Aorta (tissue), 5 donors: ENCODE results near the gene APCS. TPM values are rescaled to one million over a fixed set of nuclear protein-coding genes. Genes with fewer than 3 reads are reported as not detected.
A peak's percentile ranks its signal among the peaks of the same experiment; 100 is the strongest.

Experiments
- ATAC-seq: fragments of 200-7000 bp; cut with Tn5 transposase; one replicate; pipeline ENCODE4 v1.9.1; 2022; ENCODE audit warnings: moderate library complexity; ENCODE audit not compliant: low FRiP score
- DNase-seq, 2 donors: peaks; one replicate each; pipeline ENCODE4 v3.0.0-alpha.2; 2020
- H3K27ac ChIP-seq, 2 donors: one replicate each; pipeline ENCODE4 v1.5.1; 2013; ENCODE audit warnings: low read length in 2 of 2, mild to moderate bottlenecking in 2 of 2, moderate library complexity in 2 of 2, control low read depth in 1 of 2, inconsistent platforms in 1 of 2, low read depth in 1 of 2
- H3K27me3 ChIP-seq, 2 donors: one replicate each; pipeline ENCODE4 v1.6.1; 2013; ENCODE audit warnings: control low read depth in 1 of 2, low read length in 1 of 2, mild to moderate bottlenecking in 1 of 2, moderate library complexity in 1 of 2; ENCODE audit not compliant: insufficient read depth in 2 of 2, control insufficient read depth in 1 of 2
- H3K36me3 ChIP-seq, 2 donors: one replicate each; pipeline ENCODE4 v1.6.1; 2013; ENCODE audit warnings: control low read depth in 1 of 2, low read length in 1 of 2, mild to moderate bottlenecking in 1 of 2; ENCODE audit not compliant: insufficient read depth in 2 of 2, control insufficient read depth in 1 of 2
- H3K4me1 ChIP-seq, 2 donors: one replicate each; pipeline ENCODE4 v1.6.1; 2013; ENCODE audit warnings: low read length in 2 of 2, control low read depth in 1 of 2, mild to moderate bottlenecking in 1 of 2, moderate library complexity in 1 of 2; ENCODE audit not compliant: insufficient read depth in 2 of 2, control insufficient read depth in 1 of 2
- H3K4me3 ChIP-seq, 2 donors: one replicate each; pipeline ENCODE4 v1.5.1; 2013; ENCODE audit warnings: low read length in 2 of 2, control low read depth in 1 of 2, mild to moderate bottlenecking in 1 of 2
- H3K9me3 ChIP-seq: one replicate; pipeline ENCODE4 v1.6.1; 2013; ENCODE audit warnings: mild to moderate bottlenecking, low read length; ENCODE audit not compliant: control insufficient read depth
- WGBS, 2 donors: extraction: QIAGEN DNeasy Blood & Tissue Kit; methylation state at CpG; one replicate each; pipeline ENCODE4 v1.1.7; 2013; 5-methylcytosine and 5-hydroxymethylcytosine counted together
- intact Hi-C, 2 donors: fragments of 100-400 bp; cut with DNase I; formaldehyde crosslinking; loops; one replicate each; pipeline versions ENCODE4 v1.14.2 to v1.15.0; 2022
- long read RNA-seq, 2 donors: library from polyadenylated mRNA; unstranded; transcript quantifications; one replicate each; pipeline ENCODE4 v2.0.0, GENCODE V29; 2020 to 2021
- polyA plus RNA-seq, 2 donors: library from polyadenylated mRNA; stranded (reverse); fragments of 200-250 nt; gene quantifications; one replicate each; pipeline ENCODE4 v1.2.3, GENCODE V29; 2013
- total RNA-seq, 2 donors: library from RNA; stranded (reverse); fragmentation: NEBNext Ultra II Directional; extraction: Animal tissue kit (Norgen Biotek cat#: 25700); gene quantifications; one replicate each; pipeline ENCODE4 v1.2.1, GENCODE V29; 2021
- donor health status: healthy with polysubstance abuse.
- donor health status: Bipolar disorder and iron deficiency.
- donor health status: DM: no; HTN: no; CAD: no.
- donor health status: DM: no; HTN: no; CAD: no.
- donor health status: DM: yes; HTN: yes; CAD: no.

The APCS gene
- total RNA-seq = not detected
- polyA plus RNA-seq = not detected
- long read RNA-seq, donor 1 = 0 reads
- long read RNA-seq, donor 2 = 0 reads

- ATAC-seq (no peak), DNase-seq (no peak)
- no peak within 1 kb of the TSS for H3K4me3 ChIP-seq
- no peaks in the 10 kb centered on the region for H3K27me3 ChIP-seq
- WGBS, 2 donors = 77% methylated on average over 6 of the region's 6 CpGs
- H3K9me3 ChIP-seq = no peaks in the 10 kb centered on the region
- no peaks in the 10 kb centered on the region for H3K4me1 ChIP-seq
- no peaks in the 10 kb centered on the region for H3K36me3 ChIP-seq
- H3K27ac ChIP-seq = no peak within 1 kb of the TSS
- intact Hi-C loops = no loop called here
These were observed at the start of gene APCS for GRCh38 chr1:159587461-159587951. Gene APCS (plus strand): TSS chr1:159587826. CDS start chr1:159587922, 96 bp downstream.

GRCh38 chr1:159548126-159548525, 39.5 kb upstream of the APCS start:
- intact Hi-C loops = no loop called here

GRCh38 chr1:159554261-159554660, 33.4 kb upstream of the APCS start:
- ATAC-seq (no peak), DNase-seq (no peak)
- no peak overlapping the region for H3K27ac ChIP-seq
- no peaks in the 10 kb centered on the region for H3K4me1 ChIP-seq
- H3K4me3 ChIP-seq = no peak overlapping the region
- 51 to 53% methylated on average over 3 of the region's 3 CpGs for WGBS, 2 donors
- H3K27me3 ChIP-seq = no peaks in the 10 kb centered on the region
- H3K9me3 ChIP-seq = peaks cover 2% of the 10 kb centered on the region
- no peaks in the 10 kb centered on the region for H3K36me3 ChIP-seq
- intact Hi-C loops = no loop called here

More at GRCh38 chr1:159548126-159548525, 39.5 kb upstream of the APCS start:
- Histone ChIP-seq H3K4me1 (no peaks in the 10 kb centered on the region), H3K36me3 (no peaks in the 10 kb centered on the region), H3K27me3 (no peaks in the 10 kb centered on the region), H3K4me3 (no peak overlapping the region), H3K27ac (no peak overlapping the region), H3K9me3 (no peaks in the 10 kb centered on the region)
- 56 to 62% methylated on average over 2 of the region's 2 CpGs for WGBS, 2 donors
- DNase-seq (no peak), ATAC-seq (no peak)

- Histone ChIP-seq H3K27ac (no peak overlapping the region), H3K9me3 (peaks cover 2% of the 10 kb centered on the region), H3K27me3 (no peaks in the 10 kb centered on the region), H3K36me3 (no peaks in the 10 kb centered on the region), H3K4me1 (no peaks in the 10 kb centered on the region), H3K4me3 (no peak overlapping the region)
- ATAC-seq = no peak
- intact Hi-C loops = no loop called here
- DNase-seq = no peak
- WGBS, 2 donors = 51 to 58% methylated on average over 1 of the region's 1 CpG
These were observed 32.9 kb upstream of the APCS start for GRCh38 chr1:159554696-159555095.

GRCh38 chr1:159556931-159557369, 30.7 kb upstream of the APCS start:
- ATAC-seq (peak; percentile 26), DNase-seq (no peak)
- intact Hi-C loops = no loop called here
- WGBS, 2 donors = 36 to 39% methylated on average over 3 of the region's 3 CpGs
- no peak overlapping the region for H3K27ac ChIP-seq
- no peaks in the 10 kb centered on the region for H3K36me3 ChIP-seq
- no peaks in the 10 kb centered on the region for H3K4me1 ChIP-seq
- H3K4me3 ChIP-seq = no peak overlapping the region
- peaks cover 2% of the 10 kb centered on the region for H3K9me3 ChIP-seq
- no peaks in the 10 kb centered on the region for H3K27me3 ChIP-seq

- DNase-seq (no peak), ATAC-seq (no peak)
- Histone ChIP-seq H3K36me3 (no peaks in the 10 kb centered on the region), H3K9me3 (peaks cover 4% of the 10 kb centered on the region), H3K4me3 (no peak overlapping the region), H3K4me1 (no peaks in the 10 kb centered on the region), H3K27ac (no peak overlapping the region), H3K27me3 (no peaks in the 10 kb centered on the region)
- intact Hi-C loops = no loop called here
- WGBS, 2 donors = 59% methylated on average over 2 of the region's 2 CpGs
These were observed 27.0 kb upstream of the APCS start for GRCh38 chr1:159560599-159560998.

GRCh38 chr1:159561497-159561896, 26.1 kb upstream of the APCS start:
- intact Hi-C loops = no loop called here
- Histone ChIP-seq H3K4me3 (no peak overlapping the region), H3K4me1 (no peaks in the 10 kb centered on the region), H3K27me3 (no peaks in the 10 kb centered on the region), H3K27ac (no peak overlapping the region), H3K9me3 (peaks cover 4% of the 10 kb centered on the region), H3K36me3 (no peaks in the 10 kb centered on the region)
- DNase-seq = no peak
- ATAC-seq = no peak

- H3K27me3 ChIP-seq = no peaks in the 10 kb centered on the region
- WGBS, 2 donors = 36 to 45% methylated on average over 1 of the region's 1 CpG
- DNase-seq = no peak
- no peaks in the 10 kb centered on the region for H3K36me3 ChIP-seq
- no peaks in the 10 kb centered on the region for H3K4me1 ChIP-seq
- no peak overlapping the region for H3K27ac ChIP-seq
- no peak overlapping the region for H3K4me3 ChIP-seq
- H3K9me3 ChIP-seq = peaks cover 4% of the 10 kb centered on the region
- intact Hi-C loops = no loop called here
- ATAC-seq = no peak
These were observed 24.9 kb upstream of the APCS start for GRCh38 chr1:159562680-159563079.

- no peaks in the 10 kb centered on the region for H3K27me3 ChIP-seq
- no peak overlapping the region for H3K4me3 ChIP-seq
- intact Hi-C loops = no loop called here
- 90% methylated on average over 3 of the region's 3 CpGs for WGBS, 2 donors
- no peak overlapping the region for H3K27ac ChIP-seq
- H3K9me3 ChIP-seq = no peaks in the 10 kb centered on the region
- no peak for DNase-seq
- no peak for ATAC-seq
- no peaks in the 10 kb centered on the region for H3K4me1 ChIP-seq
- no peaks in the 10 kb centered on the region for H3K36me3 ChIP-seq
These were observed 10.2 kb upstream of the APCS start for GRCh38 chr1:159577446-159577845.
